Activated T-helper 1 cell treated with anti-CD3 and anti-CD28 coated beads, Interleukin-2, amount 50 U/mL, for 16 hours (primary cell): ENCODE data around the gene TUFT1.

Experiments used
- DNase-seq, 2 donors: peaks; one replicate each; pipeline ENCODE4 v3.0.0-alpha.2; 2020; ENCODE audit warnings: low read depth in 1 of 2, low spot score in 1 of 2

Gene TUFT1, protein sequence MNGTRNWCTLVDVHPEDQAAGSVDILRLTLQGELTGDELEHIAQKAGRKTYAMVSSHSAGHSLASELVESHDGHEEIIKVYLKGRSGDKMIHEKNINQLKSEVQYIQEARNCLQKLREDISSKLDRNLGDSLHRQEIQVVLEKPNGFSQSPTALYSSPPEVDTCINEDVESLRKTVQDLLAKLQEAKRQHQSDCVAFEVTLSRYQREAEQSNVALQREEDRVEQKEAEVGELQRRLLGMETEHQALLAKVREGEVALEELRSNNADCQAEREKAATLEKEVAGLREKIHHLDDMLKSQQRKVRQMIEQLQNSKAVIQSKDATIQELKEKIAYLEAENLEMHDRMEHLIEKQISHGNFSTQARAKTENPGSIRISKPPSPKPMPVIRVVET

DNA sequence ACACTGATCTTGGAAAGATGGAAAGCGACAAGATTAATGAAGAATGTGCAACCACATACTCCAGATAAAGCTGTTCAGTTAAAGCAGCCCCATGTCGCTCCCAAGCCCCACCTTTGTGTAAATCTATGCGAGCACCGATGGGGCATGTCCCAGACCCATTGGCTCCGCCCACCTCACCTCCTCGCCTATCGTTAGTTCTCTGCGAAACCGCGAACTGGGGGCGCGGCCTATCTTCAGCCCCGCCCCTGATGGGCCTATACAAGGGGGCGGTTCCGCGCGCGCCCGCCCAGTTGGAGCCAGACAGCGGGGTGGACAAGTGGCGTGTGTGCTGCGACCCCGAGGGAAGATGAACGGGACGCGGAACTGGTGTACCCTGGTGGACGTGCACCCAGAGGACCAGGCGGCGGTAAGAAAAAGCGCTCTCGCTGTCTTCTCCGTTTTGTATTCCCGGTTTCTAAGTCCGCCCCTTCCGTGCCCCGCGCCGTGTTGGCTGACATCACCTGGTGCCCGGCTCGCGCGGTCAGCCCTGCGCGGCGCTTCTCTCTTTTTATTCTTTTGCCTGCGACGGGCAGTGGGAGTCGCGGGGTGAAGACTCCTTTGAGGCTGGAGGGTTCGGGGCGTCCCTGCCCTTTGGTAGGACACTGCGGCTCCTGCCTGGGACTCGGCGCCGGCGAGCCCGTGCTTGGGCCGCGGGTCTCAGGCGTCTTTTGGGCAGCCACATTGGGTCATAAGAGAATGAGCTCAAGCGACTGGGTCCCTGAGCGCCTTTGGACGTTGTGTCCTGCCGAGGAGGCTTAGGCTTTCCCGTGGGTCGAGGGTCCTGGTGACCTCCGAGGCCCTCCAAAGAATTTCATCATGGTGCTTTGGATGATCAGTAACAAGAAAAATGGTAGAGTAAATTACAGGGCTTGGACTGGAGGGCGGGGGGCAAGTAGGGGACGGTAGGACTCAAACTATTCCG lies at the start of gene TUFT1:
Gene TUFT1, plus strand, starts transcription at position 289 of the 961 bp plus-strand sequence. Its CDS starts 58 bp downstream, at position 347.
- DNase-seq = peak; percentile 84 to 87

DNA sequence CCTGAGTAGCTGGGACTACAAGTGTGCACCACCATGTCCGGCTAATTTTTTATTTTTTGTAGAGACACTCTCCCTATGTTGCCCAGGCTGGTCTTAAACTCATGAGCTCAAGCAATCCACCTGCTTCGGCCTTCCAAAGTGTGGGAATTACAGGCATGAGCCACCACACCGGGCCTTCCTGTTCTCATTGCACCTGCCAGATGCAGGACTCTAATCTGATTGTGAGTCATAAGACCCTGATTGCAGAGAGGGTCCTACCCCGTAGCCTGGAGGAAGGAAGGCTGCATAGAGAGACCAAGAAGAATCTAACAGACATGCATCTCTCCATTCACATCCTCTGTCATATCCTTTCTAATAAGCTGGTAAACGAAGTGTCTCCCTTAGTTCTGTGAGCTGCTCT lies 48.5 kb upstream of the TUFT1 start:
- DNase-seq = no peak

DNA sequence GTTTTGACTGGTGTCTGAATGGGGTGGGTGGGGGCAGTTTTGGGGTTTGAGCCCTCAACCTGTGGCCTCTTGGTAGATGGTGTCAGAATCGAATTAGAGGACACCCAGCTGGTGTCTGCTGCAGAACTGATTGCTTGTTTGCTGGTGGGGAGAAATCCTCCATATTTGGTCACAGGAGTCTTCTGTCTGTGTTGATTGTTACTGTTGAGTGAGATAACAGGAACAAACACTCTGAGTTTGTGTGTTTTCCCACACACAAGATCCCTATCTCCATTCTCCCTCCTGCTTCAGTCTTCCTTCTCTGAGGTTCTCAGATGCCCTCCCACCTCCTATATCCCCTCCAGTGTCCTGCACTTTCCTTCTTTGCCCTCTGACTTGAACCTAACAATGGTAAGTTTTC lies 48.0 kb upstream of the TUFT1 start:
- DNase-seq = no peak

DNA sequence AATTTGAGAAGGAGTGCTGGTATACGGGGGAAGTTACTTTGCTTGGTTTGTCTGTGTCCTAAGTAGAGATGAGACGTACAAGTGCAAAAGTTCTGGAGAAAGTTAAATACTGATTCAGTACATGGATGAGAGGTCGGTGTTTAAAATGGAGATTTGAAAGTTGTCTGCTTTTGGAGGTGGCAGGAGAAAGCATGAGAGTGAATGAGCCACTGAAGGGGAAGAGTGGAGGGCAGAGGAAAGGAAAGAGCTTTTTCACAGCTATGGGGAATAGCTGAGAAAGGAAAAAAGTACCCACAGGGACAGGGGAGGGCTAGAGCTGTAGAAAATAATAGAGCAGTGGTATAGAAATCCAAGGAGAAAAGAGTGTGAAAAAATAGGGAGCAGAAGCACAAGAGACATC lies 47.1 kb upstream of the TUFT1 start:
- DNase-seq = no peak

DNA sequence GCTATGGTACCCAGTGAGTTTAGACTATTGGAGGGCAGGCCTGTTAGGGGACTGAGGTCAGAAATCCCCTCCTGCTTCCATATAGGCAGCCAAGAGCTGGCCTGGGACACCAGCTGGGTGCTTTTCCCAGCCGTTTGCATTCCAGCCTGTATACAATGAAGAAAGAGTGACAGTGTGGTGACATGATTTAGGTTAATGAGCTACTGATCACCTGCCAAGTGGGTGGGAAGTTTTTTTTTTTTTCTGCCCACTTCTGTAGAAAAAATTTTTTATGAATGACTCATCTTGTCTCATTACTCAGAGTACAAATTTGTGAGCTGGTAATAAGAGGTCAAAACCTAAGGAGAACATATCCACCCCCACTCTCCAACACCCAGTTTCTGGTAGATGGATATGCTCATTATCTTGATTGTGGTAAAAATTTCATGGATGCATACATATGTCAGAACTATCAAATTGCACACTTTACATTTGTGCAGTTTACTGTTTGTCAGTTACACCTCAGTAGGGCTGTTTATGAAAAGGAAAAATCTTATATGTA lies 45.3 kb upstream of the TUFT1 start:
- DNase-seq = no peak

DNA sequence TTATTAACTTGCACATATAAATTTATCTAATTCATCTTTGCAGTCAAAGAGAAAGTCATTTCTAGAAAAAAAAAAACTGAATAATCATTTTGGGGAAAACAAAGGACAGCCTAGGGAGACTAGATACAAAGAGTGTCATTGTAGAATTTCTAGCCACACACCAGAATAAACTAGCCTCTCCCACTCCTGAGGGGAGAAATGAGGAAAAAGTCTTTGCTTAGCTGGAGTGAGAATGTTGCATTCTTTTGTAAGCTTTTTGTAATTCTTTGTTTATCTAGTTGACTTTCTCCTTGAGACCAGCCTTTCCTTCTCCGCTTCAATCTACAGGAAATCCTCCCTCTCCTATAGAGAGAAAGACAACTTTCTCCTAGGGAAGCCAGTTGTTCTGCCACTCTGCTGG lies 44.8 kb upstream of the TUFT1 start:
- no peak for DNase-seq

DNA sequence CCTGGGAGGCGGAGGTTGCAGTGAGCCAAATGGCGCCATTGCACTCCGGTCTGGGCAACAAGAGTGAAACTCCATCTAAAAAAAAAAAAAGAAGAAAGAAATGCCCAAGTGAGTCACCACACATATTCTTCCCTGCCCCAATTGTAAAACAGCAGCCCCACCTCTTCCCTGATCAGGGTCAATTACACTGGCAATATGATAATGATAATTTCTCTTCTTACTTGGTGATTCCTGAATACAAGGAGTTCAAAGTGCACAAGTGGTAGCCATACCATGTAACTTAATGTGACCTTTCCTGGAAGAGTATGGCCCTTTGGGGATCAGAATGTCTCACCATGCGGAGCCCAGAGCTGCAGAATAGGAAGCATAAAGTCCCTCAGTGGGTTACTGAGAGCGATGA lies 40.7 kb upstream of the TUFT1 start:
- DNase-seq = no peak

DNA sequence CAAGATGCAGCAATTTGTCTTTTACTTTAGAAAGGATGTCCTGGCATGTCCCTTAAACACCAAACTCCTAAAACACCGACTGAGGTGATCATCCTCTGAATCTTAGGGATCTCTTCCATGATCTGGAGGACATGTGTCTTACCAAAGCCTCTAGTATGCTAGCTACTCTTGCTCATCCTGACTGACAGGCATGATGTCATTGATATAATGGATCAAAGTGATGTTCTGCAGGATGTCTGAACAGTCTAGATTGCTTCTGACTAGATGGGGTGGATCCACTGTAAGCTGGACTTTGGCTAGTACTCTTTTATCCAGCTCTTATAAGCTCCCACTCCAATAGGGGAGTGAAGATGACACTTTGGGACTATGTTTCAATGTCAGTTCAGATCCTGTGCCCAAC lies 40.2 kb upstream of the TUFT1 start:
- DNase-seq = no peak

DNA sequence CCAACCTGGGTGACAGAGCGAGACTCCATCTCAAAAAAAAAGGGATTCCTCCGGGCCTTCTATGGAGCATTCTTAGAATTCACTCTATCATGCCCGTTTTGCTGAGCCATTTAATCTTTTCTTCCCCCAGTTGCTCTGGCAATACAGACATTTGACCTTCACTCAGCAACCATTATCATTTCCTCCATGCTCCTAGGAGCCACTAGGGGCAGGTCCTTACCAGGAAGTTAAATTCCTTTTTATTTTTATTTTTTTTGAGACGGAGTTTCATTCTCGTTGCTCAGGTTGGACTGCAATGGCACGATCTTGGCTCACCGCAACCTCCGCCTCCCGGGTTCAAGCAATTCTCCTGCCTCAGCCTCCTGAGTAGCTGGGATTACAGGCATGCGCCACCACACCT lies 38.6 kb upstream of the TUFT1 start:
- DNase-seq = no peak

DNA sequence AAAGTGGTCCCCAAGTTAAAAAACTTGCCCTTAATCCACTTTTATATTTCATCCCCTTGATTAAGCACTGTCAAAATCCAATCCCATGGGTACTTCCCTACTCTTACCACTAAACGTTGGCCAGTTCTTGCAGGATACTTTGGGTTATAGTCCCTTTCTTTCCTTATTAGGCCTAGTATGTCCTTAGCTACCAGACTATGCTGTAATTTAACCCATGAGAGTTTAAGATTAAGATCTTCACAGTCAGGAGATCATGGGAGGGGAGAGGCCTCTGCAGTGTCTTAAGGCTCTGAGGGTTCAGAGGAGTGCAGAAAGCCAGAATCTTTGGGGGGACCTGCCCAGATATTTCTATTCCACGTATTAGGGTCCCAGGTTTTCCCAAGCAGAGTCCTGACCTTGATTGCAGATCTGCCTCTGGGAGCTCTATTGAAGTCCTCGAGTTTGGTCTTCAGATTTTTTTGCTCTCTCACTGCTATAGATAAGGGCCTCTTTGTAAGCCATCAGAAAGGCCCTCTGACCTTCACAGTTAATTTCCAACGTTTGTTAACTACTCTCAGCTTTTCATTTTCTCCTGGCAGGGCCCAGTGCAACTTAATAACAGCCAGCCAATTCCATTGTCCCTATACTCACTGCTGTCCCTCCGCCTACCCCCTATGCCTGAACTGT lies 37.9 kb upstream of the TUFT1 start:
- no peak for DNase-seq

DNA sequence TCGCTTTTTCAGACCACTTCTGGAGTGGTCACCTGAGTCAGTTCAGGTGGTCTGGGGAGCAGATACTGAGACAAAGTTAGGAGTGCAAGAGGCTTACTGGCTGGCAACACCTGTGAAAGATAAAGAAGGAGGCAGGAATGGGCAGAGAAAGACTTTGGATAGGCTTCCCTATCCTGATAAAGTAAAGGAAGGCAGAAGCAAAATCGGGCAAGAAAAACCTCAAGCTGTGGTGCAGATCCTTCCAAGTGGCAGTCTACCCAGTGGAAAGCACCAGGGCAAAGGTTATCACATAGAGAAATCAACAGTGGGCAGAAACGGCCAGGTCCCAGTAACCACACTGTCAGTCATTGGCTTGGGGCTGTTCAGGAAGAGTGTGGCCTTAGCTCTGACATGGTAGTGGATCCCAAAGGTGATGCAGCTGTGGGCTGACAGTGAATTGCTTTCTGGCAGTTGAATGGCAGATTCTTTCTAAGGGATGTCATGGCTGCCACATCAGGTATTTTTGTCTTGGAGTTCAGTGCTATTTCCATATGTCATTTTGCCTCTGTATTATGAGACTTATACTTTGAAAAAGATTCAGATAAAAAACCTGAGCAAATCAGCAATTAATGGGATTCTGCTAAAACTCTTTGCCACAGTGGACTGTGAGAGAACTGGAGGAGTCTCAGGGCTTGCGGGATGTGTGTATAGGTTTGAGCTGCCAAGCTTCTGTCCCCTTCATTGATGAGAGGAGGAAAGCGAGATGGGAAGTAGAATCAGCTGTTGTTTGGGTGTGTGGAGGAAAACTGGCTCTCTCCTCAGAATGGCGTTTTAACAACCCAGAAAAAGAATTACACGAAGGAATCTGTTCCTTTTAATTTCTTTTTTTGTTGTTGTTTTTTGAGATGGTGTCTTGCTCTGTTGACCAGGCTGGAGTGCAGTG lies 37.0 kb upstream of the TUFT1 start:
- DNase-seq = no peak

DNA sequence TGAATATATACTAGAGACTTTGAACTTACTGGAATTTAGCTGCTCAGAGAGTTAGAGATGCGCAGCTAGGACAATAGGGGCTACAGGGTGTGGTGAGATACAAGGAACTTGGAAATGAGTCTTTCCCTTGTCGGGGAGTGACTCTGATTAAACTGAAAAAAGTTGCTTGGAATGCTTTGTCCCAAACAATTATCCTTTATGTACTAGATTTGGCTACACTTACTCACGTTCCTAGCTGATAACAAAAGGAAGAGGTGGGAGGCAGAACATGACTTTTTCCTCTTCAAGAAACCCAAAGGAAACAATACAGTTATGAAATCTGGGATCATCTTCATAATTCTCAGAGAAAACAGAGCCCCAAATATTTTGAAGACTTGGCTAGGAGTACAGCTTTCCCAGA lies 35.9 kb upstream of the TUFT1 start:
- DNase-seq = no peak

DNA sequence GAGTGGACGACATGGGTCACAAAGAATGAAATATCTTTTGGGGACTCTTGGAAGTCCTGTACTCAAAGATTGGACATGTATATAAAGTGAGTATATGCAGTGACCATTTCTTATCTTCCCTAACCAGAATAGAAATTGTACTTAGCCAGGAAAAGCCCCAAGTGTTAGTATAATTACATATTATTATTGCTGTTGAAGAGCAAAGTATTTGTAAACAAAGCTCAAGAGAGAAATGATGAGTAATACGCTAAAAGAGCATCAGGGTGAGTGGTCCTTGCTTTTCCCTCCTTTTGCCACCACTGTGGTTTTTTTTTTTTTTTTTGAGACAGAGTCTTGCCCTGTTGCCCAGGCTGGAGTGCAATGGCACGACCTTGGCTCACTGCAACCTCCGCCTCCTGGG lies 35.4 kb upstream of the TUFT1 start:
- no peak for DNase-seq

DNA sequence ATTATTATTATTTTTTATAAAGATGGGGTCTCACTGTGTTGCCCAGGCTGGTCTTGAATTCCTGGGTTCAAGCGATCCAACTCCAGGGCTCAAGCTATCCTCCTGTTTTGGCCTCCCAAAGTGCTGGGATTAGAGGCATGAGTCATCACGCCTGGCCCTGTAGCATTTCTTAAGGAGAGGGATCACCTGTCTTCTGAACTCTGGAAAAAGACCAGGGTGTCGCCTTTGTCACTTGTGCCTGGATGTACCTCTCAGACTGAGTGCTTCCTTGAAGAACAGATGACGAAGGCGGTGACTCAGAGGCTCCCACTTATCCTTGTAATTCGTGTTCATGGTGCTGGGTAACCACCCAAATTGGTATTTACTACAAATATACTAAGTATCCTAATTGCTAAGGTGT lies 31.3 kb upstream of the TUFT1 start:
- no peak for DNase-seq

DNA sequence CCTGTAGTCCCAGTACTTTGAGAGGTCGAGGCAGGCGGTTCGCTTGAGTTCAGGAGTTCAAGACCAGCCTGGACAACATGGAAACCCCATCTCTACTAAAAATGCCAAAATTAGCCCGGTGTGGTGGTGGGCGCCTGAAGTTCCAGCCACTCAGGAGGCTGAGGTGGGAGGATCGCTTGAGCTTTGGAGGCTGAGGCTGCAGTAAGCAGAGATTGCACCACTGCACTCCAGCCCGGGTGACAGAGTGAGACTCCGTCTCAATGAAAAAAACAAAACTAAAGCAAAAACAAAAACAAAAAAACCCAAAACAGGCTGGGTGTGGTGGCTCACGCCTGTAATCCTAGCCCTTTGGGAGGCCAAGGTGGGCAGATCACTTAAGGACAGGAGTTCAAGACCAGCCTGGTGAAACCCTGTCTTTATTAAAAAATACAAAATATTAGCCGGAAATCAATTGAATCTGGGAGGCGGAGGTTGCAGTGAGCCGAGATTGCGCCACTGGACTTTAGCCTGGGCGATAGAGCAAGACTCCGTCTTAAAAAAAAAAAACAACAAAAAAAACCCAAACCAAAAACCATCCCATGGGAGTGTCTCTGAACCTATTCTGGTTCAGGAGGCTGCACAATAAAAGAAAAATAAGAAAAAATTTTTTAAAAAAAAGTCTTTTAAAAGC lies 30.6 kb upstream of the TUFT1 start:
- DNase-seq = no peak

DNA sequence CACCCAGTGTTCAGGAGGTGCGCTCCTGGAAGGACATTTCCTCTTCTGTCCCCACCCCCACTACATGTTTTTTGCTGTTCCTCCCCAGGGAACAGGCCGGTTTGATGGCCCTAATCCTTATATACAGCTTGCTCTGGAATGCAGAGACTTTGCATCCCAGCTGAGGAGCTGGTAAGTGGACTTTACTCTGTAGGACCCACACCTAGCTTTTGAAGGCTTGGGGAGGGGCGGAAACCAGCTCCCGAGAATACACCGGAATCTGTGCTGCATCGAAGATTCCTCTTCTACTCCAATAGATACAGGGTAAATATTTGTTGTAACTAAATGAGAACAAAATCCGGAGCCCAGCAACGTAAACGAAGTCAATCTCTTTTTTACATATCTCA lies 30.1 kb upstream of the TUFT1 start:
- DNase-seq = no peak

DNA sequence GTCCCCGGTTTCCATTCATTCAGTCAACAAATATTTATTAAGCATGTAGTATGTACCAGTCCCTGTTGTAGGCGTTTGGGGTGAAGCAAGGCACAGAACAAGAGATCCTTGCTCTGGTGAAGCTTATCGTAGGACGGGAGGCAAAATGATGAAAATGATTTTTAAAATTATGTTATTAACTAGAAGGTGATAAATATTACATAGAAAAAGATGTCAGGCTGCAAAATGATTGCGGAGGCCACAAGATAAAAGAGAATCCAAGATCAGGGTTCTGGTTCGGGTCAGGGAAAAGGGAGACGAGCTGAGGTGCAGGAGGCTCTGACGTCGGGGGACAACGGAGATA lies 29.5 kb upstream of the TUFT1 start:
- DNase-seq = no peak

DNA sequence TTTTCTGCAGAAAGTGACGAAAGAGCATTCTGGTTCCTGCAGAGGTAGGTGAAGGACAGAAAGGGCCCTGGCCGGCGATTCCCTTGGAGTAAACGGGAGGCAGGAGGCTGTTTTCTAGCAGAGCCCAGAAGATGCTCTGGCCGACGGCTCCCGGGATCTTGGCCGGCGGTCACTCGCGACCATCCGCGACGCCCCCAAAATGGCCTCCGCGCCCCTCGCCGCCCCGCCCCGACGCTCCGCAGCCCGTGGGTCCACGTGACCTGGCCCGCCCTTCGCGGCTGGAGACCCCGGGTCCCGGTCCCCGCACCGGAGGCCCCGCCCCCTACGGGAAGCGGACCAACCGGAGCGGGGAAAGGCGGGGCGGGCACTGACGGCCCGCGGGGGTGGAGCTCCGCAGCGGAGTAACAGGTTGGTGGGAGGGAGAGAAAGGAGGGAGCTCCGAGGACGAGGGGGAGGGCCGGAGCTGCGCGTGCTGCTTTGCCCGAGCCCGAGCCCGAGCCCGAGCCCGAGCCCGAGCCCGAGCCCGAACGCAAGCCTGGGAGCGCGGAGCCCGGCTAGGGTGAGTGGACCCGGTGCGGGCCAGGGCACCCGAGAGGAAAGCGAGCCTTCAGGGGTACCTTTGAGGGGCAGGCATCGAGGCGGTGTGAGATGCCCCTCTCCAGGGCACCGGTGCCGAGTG lies 29.0 kb upstream of the TUFT1 start, which contains the start of gene CGN:
Gene CGN, plus strand, starts transcription at position 431 of the 679 bp plus-strand sequence. CDS start 7,133 bp downstream, outside the sequence.
- DNase-seq = peak; percentile 72 to 81

DNA sequence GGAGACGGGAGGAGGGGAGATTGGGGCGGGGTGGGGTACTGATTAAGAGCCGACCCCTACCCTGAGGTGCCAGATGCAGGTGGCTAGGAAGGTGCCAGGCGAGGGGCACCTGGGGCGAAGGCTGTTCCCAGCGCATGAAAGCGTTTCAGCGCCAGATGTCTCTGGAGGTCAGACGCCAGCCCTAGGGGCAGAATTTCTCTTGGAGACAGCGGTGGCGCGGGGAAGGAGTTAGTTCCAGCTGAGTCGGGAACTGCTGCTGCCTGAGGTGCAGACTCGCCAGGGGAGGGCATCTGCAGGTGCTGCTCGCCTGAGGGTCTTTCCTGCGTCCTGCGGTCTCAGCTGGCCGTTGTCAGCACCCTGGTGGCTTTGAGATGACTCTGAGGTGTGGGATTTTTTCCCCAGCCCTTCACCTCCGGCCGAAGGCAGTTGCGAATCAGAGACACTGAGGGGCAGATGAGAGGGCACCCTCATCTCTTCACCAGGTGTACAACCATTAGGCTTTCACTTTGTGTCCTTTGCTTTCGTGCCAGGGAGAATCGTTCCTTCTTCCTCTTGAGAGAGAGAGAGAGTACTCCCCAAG lies 28.4 kb upstream of the TUFT1 start:
- DNase-seq = no peak
